ENCODE data around the gene TANC2. TPM values are rescaled to one million over a fixed set of nuclear protein-coding genes. Genes with fewer than 3 reads are reported as not detected.

TANC2 gene
- 35.1 and 40.2 TPM in 2 replicates for total RNA-seq

DNA sequence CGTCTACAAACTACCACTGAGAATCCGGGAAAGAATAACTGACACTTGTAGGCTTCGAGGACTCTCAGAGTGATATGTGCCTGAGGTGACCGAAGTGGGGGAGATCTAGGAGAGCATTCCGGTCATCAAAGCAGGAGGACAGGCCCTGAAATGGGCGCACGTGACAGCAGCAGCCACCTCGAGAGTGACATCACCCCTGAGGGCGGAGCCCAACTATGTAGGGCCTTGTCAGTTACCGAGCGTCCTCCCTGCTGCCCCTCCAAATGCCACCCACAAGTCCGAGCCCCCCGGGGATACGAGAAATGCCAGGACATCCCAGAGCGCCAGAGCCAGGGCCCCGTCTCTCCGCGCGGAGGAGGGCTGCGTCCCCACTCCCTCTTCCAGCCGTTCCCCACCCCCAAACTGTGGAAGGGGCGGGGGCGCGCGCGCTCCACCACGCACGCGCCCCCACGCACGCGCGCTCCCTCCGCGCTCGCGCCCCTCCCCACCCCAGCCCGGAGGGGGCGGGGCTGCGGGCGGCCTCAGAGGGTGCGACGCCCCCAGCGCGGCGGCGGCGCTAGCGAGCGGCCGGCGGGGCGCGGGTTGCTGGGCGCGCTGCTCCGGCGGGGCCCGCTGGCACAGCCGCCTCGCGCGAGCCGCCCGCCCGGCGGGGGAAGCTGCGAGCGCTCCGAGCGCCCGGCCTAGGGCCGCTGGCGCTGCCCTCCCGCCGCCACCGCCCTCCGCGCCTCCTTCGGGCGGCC, at the start of gene TANC2:
Gene TANC2 (plus strand): TSS at position 550 of the 740 bp plus-strand sequence. CDS start 43,325 bp downstream, outside the sequence.
- H3K4me3 ChIP-seq (ENCODE audit: low read depth, low read length): peak within 1 kb of the TSS; percentile 68
- TF ChIP-seq, protein P1, sequence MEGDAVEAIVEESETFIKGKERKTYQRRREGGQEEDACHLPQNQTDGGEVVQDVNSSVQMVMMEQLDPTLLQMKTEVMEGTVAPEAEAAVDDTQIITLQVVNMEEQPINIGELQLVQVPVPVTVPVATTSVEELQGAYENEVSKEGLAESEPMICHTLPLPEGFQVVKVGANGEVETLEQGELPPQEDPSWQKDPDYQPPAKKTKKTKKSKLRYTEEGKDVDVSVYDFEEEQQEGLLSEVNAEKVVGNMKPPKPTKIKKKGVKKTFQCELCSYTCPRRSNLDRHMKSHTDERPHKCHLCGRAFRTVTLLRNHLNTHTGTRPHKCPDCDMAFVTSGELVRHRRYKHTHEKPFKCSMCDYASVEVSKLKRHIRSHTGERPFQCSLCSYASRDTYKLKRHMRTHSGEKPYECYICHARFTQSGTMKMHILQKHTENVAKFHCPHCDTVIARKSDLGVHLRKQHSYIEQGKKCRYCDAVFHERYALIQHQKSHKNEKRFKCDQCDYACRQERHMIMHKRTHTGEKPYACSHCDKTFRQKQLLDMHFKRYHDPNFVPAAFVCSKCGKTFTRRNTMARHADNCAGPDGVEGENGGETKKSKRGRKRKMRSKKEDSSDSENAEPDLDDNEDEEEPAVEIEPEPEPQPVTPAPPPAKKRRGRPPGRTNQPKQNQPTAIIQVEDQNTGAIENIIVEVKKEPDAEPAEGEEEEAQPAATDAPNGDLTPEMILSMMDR (IDR thresholded peaks at IDR 0.05; ENCODE audit: insufficient read depth, low read depth, low read length): no peak
- DNase-seq (ENCODE audit: low read depth): peak; percentile 79

DNA sequence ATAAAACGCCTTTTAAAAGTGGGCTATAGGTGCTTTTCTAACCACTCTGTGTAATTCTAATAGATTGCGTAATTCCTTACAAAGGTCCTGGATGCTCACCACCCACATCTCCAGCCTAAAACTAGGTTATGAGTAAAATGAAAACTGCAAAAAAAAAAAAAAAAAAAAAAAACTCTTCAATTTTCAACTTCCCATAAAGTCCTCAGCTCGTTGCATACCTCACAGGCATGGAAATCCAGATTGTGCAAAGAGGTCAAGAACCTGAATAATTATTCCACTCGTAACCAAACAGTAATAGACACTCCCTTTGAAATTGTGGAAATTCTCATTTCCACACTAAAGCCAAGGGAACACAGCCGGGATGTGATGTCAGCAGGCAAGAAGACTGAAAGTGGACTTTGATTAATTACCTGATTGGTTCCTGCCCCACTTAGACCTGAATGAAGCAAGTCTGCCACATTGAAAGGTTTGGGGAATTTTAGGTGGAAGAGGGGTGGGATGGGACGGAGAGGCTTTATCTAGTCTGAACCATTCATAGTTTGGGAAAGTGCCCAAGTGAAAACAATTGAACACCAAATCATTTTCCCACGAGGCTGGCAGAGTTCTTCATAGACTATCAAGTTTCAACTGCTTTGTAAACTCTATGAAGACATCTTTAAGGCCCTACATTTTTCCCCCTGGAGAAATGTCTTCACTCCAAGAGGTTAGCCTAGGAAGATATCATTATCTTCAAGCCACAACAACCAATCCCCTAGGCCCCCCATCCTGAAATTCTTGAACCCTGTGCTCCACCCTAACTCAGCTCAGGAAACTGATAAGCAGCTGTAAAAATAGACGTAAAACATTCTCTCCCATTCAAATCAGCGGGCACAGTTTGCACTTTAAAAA, 49.1 kb upstream of the TANC2 start:
- peak; percentile 44 for DNase-seq (ENCODE audit: low read depth)

DNA sequence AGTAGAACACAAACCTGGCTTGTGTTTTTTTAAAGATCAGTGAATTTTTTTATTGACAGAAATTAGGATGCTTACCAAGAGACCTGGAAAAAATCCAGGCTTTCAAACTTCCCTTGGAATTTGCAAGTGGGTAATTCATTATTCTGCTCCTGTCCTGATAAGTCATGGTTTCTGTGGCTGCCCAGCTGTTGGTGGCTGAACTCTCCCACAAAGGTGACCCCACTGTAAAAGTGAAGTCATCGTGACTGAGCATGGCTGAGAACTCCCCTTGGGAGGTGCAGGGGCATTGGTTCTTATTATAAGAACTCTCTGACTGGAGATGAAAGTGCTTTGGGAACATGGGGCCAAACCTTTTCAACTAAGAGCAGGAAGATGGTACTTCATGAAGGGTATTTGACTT, 46.6 kb upstream of the TANC2 start:
- peak; percentile 7 for DNase-seq (ENCODE audit: low read depth)
- TF ChIP-seq, protein P1 (IDR thresholded peaks at IDR 0.05; ENCODE audit: insufficient read depth, low read depth, low read length): no peak

More for the DNA sequence above, 49.1 kb upstream of the TANC2 start:
- TF ChIP-seq, protein P1 (IDR thresholded peaks at IDR 0.05; ENCODE audit: insufficient read depth, low read depth, low read length): no peak
- no peak overlapping the region for H3K4me3 ChIP-seq (ENCODE audit: low read depth, low read length)

DNA sequence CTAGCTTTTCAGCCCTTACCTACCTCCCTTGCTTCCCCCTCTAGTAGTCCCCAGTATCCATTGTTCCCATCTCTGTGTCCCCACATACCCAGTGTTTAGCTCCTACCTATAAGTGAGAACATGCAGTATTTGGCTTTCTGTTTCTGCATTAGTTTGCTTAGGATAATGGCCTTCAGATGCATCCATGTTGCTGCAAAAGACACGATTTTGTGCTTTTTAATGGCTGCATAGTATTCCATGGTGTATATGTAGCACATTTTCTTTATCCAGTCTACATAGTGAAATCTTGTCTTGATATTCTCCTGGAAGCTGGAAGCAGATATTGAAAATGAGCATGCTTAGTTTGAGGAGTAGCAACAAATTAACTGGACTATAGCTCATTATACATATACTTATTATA, 45.7 kb upstream of the TANC2 start:
- TF ChIP-seq, protein P1 (IDR thresholded peaks at IDR 0.05; ENCODE audit: insufficient read depth, low read depth, low read length): no peak
- no peak for DNase-seq (ENCODE audit: low read depth)
- H3K4me3 ChIP-seq (ENCODE audit: low read depth, low read length): no peak overlapping the region

More for the DNA sequence above, 46.6 kb upstream of the TANC2 start:
- H3K4me3 ChIP-seq (ENCODE audit: low read depth, low read length): no peak overlapping the region

- TF ChIP-seq, protein P1 (IDR thresholded peaks at IDR 0.05; ENCODE audit: insufficient read depth, low read depth, low read length): no peak
- no peak overlapping the region for H3K4me3 ChIP-seq (ENCODE audit: low read depth, low read length)
- DNase-seq (ENCODE audit: low read depth): no peak
Measured at GRCh38 chr17:62921817-62922216, 44.2 kb upstream of the TANC2 start.

GRCh38 chr17:62923258-62924150, 42.5 kb upstream of the TANC2 start:
- no peak overlapping the region for H3K4me3 ChIP-seq (ENCODE audit: low read depth, low read length)
- no peak for DNase-seq (ENCODE audit: low read depth)
- TF ChIP-seq, protein P1 (IDR thresholded peaks at IDR 0.05; ENCODE audit: insufficient read depth, low read depth, low read length): no peak

All from fibroblast of villous mesenchyme (primary cell).